KMS-11 (cell line): Measurements from ENCODE around the gene SHE.

ENCODE experiments used
- H2AFZ ChIP-seq: fragments of 200-600 bp; sonication (generic); 2 replicates; pipeline ENCODE4 v1.6.1; 2016; ENCODE audit warnings: antibody characterized with exemption, mixed run types, low read depth
- H3K27ac ChIP-seq: fragments of 200-600 bp; sonication (generic); 2 replicates; pipeline ENCODE4 v1.6.1; 2016; ENCODE audit warnings: mild to moderate bottlenecking, mixed run types
- H3K27me3 ChIP-seq: fragments of 200-600 bp; sonication (generic); 2 replicates; pipeline ENCODE4 v1.6.1; 2017; ENCODE audit warnings: mild to moderate bottlenecking, low read depth, mixed run types, moderate library complexity; ENCODE audit not compliant: insufficient read depth
- H3K36me3 ChIP-seq: fragments of 200-600 bp; sonication (generic); 2 replicates; pipeline ENCODE4 v1.6.1; 2017; ENCODE audit warnings: mild to moderate bottlenecking, mixed run types; ENCODE audit not compliant: insufficient read depth
- H3K4me1 ChIP-seq: fragments of 200-600 bp; sonication (generic); 2 replicates; pipeline ENCODE4 v1.6.1; 2016; ENCODE audit warnings: mild to moderate bottlenecking, low read depth, mixed run types; ENCODE audit not compliant: poor library complexity, severe bottlenecking
- H3K4me2 ChIP-seq: fragments of 200-600 bp; sonication (generic); 2 replicates; pipeline ENCODE4 v1.7.0; 2016; ENCODE audit warnings: mild to moderate bottlenecking, mixed run types
- H3K4me3 ChIP-seq: fragments of 200-600 bp; sonication (generic); IDR thresholded peaks from 2 replicates; pipeline ENCODE4 v1.6.1; 2017; ENCODE audit warnings: low read depth, low read length, mixed read lengths; ENCODE audit not compliant: insufficient read depth
- H3K79me2 ChIP-seq: fragments of 200-600 bp; sonication (generic); 2 replicates; pipeline ENCODE4 v1.6.1; 2016; ENCODE audit warnings: low read depth, mixed run types; ENCODE audit not compliant: insufficient read depth
- H3K9ac ChIP-seq: fragments of 200-600 bp; sonication (generic); 2 replicates; pipeline ENCODE4 v1.6.1; 2016; ENCODE audit warnings: mild to moderate bottlenecking, mixed run types
- H4K20me1 ChIP-seq: fragments of 200-600 bp; sonication (generic); 2 replicates; pipeline ENCODE4 v1.6.1; 2016; ENCODE audit warnings: mild to moderate bottlenecking, mixed run types; ENCODE audit not compliant: insufficient read depth
- CTCF ChIP-seq: fragments of 200-600 bp; sonication (generic); conservative IDR thresholded peaks from 2 replicates; pipeline ENCODE4 v1.6.1; 2017; ENCODE audit warnings: low read depth, mild to moderate bottlenecking, antibody characterized with exemption, low read length, moderate library complexity, mixed read lengths

SHE gene

GRCh38 chr1:154441241-154441888, 60.8 kb downstream of the SHE start:
- Histone ChIP-seq H3K36me3 (no peaks in the 10 kb centered on the region), H3K4me1 (peaks cover 61% of the 10 kb centered on the region), H4K20me1 (no peaks in the 10 kb centered on the region), H3K27ac (no peak overlapping the region), H3K79me2 (no peaks in the 10 kb centered on the region), H3K4me3 (no peak overlapping the region), H3K27me3 (peaks cover 69% of the 10 kb centered on the region), H2AFZ (no peak overlapping the region), H3K9ac (no peak overlapping the region), H3K4me2 (no peak overlapping the region)
- TF ChIP-seq CTCF: no peak

DNA sequence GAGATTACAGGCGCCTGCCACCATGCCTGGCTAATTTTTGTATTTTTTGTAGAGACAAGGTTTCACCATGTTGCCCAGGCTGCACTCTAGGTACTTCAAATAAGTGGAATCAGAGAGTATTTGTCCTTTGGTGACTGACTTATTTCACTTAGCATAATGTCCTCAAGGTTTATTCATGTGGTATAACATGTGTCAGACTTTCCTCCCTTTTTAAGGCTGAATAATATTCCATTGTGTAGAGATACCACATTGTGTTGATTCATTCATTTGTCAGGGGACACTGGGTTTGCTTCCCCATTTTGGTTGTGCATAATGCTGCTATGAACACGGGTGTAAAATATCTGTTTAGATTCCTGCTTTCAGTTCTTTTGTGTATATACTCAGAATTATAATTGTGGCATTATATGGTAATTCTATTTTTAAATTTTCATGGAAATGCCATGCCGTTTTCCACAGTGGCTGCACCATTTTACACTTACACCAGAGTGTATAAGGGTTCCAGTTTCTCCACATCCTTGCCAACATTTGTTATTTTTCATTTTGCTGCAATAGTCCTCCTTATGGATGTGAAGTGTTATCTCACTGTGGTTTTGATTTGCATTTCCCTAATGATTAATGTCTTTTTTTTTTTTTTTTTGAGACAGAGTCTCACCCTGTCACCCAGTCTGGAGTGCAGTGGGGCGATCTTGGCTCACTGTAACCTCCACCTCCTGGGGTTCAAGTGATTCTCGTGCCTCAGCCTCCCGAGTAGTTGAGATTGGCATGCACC, 62.0 kb downstream of the SHE start:
- H3K4me2 ChIP-seq: peak overlapping the region; percentile 27
- no peaks in the 10 kb centered on the region for H3K79me2 ChIP-seq
- no peak overlapping the region for H2AFZ ChIP-seq
- H3K27me3 ChIP-seq: peaks cover 61% of the 10 kb centered on the region
- no peak overlapping the region for H3K9ac ChIP-seq
- no peak for TF ChIP-seq CTCF
- H4K20me1 ChIP-seq: no peaks in the 10 kb centered on the region
- no peak overlapping the region; the same call in 1 of the 2 replicates for H3K27ac ChIP-seq
- H3K4me3 ChIP-seq: no peak overlapping the region
- peaks cover 52% of the 10 kb centered on the region for H3K4me1 ChIP-seq
- no peaks in the 10 kb centered on the region for H3K36me3 ChIP-seq

- no peak overlapping the region for H3K27ac ChIP-seq
- no peak for TF ChIP-seq CTCF
- H3K4me2 ChIP-seq: no peak overlapping the region
These were observed 65.8 kb downstream of the SHE start for GRCh38 chr1:154436433-154436832.

DNA sequence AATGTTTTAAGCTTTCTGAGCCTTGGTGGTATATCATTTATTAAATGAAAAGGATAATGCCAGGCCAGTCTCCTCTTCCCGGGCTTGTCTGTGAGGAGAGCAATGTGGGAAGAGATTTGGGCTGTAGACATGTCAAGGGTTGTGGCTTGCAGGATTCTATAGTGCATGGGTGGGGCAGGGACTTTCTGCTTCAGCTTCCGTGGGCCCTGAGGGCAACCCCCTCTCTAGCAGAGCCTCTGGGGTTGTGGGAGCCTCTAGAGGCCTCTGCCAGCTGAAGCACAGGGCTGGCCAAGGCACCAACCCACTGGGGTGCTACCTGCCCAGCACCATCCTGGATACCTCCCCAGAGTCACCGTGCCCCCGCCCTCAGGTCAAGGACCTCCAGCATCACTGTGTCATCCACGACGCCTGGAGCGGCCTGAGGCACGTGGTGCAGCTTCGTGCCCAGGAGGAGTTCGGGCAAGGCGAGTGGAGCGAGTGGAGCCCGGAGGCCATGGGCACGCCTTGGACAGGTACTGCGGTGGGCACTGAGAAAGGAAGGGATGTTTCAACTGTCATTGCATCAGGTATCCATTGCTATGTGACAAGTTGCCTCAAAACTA, 66.5 kb downstream of the SHE start:
- Histone ChIP-seq H3K27me3 (peaks cover 19% of the 10 kb centered on the region), H3K36me3 (no peaks in the 10 kb centered on the region), H4K20me1 (no peaks in the 10 kb centered on the region), H3K4me1 (peaks cover 30% of the 10 kb centered on the region), H3K79me2 (no peaks in the 10 kb centered on the region), H3K4me3 (no peak overlapping the region), H3K9ac (no peak overlapping the region), H3K27ac (no peak overlapping the region), H3K4me2 (no peak overlapping the region), H2AFZ (no peak overlapping the region)
- no peak for TF ChIP-seq CTCF

More at GRCh38 chr1:154436433-154436832, 65.8 kb downstream of the SHE start:
- Histone ChIP-seq H4K20me1 (no peaks in the 10 kb centered on the region), H3K27me3 (peaks cover 26% of the 10 kb centered on the region), H3K36me3 (no peaks in the 10 kb centered on the region), H3K4me1 (peaks cover 35% of the 10 kb centered on the region), H2AFZ (no peak overlapping the region), H3K9ac (no peak overlapping the region), H3K79me2 (no peaks in the 10 kb centered on the region), H3K4me3 (no peak overlapping the region)
